Uterus (tissue), 4 donors: Measurements from ENCODE around the gene VMP1. TPM values are rescaled to one million over a fixed set of nuclear protein-coding genes. Genes with fewer than 3 reads are reported as not detected.

ENCODE experiments used
- DNase-seq, 2 donors: peaks; one replicate each; pipeline ENCODE4 v3.0.0-alpha.2; 2019 to 2020
- H3K27ac ChIP-seq, 2 donors: fragments of 200-600 bp; sonication (generic); 1 replicate in 1 of 2; 2 replicates in 1 of 2; pipeline ENCODE4 v1.5.1; 2016 to 2018
- H3K27me3 ChIP-seq, 2 donors: fragments of 200-600 bp; sonication (generic); one replicate each; pipeline ENCODE4 v1.5.1; 2018 to 2019; ENCODE audit warnings: control low read depth in 1 of 2
- H3K36me3 ChIP-seq, 2 donors: fragments of 200-600 bp; sonication (generic); one replicate each; pipeline ENCODE4 v1.5.1; 2019; ENCODE audit warnings: control low read depth in 1 of 2
- H3K4me1 ChIP-seq, 2 donors: fragments of 200-600 bp; sonication (generic); one replicate each; pipeline ENCODE4 v1.5.1; 2018 to 2019; ENCODE audit warnings: control low read depth in 1 of 2
- H3K4me3 ChIP-seq, 2 donors: fragments of 200-600 bp; sonication (generic); 1 replicate in 1 of 2; 2 replicates in 1 of 2; pipeline ENCODE4 v1.5.1; 2018 to 2019; ENCODE audit warnings: mild to moderate bottlenecking in 1 of 2
- H3K9me3 ChIP-seq, 2 donors: fragments of 200-600 bp; sonication (generic); one replicate each; pipeline ENCODE4 v1.5.1; 2019; ENCODE audit warnings: control low read depth in 1 of 2
- POLR2A ChIP-seq, 2 donors: fragments of 450-650 bp; IDR thresholded peaks; one replicate each; pipeline ENCODE4 v1.6.1; 2016; ENCODE audit warnings: antibody characterized with exemption in 2 of 2, mild to moderate bottlenecking in 1 of 2, moderate library complexity in 1 of 2
- intact Hi-C: fragments of 100-400 bp; cut with DNase I; formaldehyde crosslinking; loops from one replicate; pipeline ENCODE4 v1.15.1; 2023; ENCODE audit warnings: low total_unique reads
- total RNA-seq, 4 donors: library from RNA; depleted of rRNA in 3 of 4; stranded (reverse); fragments of >200 nt in 3 of 4; gene quantifications; one replicate each; pipeline versions ENCODE4 v1.1.0 to v1.2.4, GENCODE V29; 2014 to 2023
- TF ChIP-seq, protein P1 (sequence below), 4 experiments: fragments of 200-600 bp in 2 of 4; fragments of 450-650 bp in 2 of 4; sonication (generic) in 2 of 4; IDR thresholded peaks; one replicate each; pipeline ENCODE4 v1.5.1; 2016 to 2019; ENCODE audit warnings: antibody characterized with exemption in 4 of 4, mild to moderate bottlenecking in 2 of 4, moderate library complexity in 1 of 4
- donor health status: DM: yes; HTN: yes; CAD: no.

Gene VMP1
- total RNA-seq, 4 donors from 2014 or later: 92.7 to 251 (median 150) TPM

DNA sequence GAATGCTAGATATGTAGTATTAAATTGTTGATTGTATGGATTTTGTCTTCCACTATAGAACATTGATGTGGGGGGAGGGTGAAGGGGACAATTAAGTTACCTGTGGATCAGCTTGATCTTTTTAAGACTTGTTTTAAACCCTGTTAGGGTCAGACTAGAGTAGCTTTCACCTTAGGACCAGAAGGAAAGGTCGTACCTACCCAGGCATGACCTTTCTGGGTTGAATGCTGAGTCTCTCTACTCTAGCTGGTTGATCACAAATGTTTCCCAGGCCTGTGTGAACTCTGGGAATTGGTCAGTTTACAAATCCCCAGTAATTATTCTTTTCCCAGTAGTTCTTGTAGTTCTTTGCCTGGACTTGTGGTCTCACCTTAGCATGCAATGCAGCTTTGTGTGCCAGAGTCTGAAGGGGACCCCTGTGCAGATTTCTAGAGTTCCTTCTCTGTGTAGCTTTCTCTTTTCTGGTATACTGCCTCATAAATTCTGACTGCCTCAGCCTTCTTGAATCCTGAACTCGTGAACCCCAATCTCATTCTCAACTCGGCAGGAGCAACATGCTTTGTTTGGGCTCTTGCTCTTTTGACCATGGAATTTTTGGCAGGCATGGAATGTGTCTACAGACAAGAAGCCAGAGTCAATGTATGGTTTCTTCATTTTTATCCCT is 54.1 kb downstream of the VMP1 start:
- H3K4me1 ChIP-seq: no peaks in the 10 kb centered on the region
- no peak overlapping the region for H3K4me3 ChIP-seq
- no peaks in the 10 kb centered on the region for H3K27me3 ChIP-seq
- no peak for DNase-seq
- no peaks in the 10 kb centered on the region for H3K36me3 ChIP-seq
- H3K27ac ChIP-seq: no peak overlapping the region
- no peaks in the 10 kb centered on the region for H3K9me3 ChIP-seq
- intact Hi-C loops: no loop called here
- TF ChIP-seq, protein P1, sequence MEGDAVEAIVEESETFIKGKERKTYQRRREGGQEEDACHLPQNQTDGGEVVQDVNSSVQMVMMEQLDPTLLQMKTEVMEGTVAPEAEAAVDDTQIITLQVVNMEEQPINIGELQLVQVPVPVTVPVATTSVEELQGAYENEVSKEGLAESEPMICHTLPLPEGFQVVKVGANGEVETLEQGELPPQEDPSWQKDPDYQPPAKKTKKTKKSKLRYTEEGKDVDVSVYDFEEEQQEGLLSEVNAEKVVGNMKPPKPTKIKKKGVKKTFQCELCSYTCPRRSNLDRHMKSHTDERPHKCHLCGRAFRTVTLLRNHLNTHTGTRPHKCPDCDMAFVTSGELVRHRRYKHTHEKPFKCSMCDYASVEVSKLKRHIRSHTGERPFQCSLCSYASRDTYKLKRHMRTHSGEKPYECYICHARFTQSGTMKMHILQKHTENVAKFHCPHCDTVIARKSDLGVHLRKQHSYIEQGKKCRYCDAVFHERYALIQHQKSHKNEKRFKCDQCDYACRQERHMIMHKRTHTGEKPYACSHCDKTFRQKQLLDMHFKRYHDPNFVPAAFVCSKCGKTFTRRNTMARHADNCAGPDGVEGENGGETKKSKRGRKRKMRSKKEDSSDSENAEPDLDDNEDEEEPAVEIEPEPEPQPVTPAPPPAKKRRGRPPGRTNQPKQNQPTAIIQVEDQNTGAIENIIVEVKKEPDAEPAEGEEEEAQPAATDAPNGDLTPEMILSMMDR (IDR thresholded peaks at IDR 0.05): no peak
- TF ChIP-seq POLR2A (IDR thresholded peaks at IDR 0.05): no peak

DNA sequence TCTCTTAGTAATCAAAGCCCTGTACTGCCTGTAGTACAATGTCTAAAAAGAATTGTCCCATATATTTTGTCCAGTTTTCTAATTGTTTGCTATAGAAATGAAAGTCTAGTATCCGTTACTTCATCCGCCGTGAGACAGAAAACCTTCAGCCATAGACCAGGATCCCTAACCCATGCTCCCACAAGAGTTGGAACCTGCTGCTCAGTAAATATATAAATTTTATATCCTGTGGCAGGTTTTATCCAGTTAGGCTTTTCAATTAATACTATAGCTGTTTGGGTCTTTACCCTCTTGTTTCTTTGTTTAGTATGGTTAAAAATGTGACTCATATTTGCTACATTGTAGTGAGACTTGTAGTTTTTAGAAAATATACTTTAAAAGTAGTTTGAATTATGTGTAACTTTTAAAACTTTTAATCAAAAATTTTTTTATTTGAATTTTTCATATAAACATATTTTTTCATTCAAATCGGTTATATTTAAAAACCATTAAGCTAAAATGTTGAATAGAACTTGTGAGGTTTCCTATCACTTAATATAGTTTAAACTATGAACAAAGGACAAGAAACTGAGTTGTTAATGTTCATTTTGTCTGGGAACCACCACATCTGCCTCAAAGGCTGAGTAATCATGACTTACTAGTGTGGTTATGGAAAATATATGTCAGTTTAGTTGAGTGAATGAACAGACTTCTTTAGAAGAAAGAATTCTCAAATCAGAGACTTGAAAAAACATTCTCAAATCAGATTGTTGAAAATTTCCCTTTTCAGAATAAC is 54.8 kb downstream of the VMP1 start:
- Histone ChIP-seq H3K4me1 (no peaks in the 10 kb centered on the region), H3K27ac (no peak overlapping the region), H3K4me3 (no peak overlapping the region), H3K9me3 (no peaks in the 10 kb centered on the region), H3K36me3 (no peaks in the 10 kb centered on the region), H3K27me3 (no peaks in the 10 kb centered on the region)
- TF ChIP-seq, protein P1 (IDR thresholded peaks at IDR 0.05): no peak
- TF ChIP-seq POLR2A (IDR thresholded peaks at IDR 0.05): no peak
- DNase-seq: no peak
- intact Hi-C loops: no loop called here

DNA sequence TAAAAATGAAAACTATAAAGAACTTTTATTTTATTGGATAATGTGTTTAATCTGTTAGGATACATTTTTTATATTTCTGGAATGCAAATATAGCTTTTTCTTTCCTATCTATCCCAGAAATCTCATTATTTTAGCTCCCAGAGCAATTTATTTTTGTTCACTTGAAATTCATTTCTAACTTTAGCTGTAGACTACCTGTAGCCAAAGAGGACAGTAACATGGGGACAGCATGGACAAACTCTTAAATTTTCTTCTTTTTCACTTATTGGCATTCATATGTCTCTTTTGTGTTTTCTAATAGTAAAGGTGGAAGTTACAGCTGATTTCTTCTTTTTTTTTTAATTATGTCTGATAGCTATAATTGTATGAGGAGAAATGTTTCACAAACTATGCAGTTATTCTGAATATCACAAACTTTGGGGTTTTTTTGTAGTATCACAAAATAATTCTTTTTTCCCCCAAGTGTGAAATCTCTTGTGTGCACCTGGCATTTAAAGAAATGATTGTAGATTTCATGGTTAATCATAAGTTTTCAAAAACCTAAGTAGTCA is 55.4 kb downstream of the VMP1 start:
- intact Hi-C loops: no loop called here
- Histone ChIP-seq H3K4me3 (no peak overlapping the region), H3K4me1 (no peaks in the 10 kb centered on the region), H3K9me3 (no peaks in the 10 kb centered on the region), H3K27ac (no peak overlapping the region), H3K27me3 (no peaks in the 10 kb centered on the region), H3K36me3 (no peaks in the 10 kb centered on the region)
- TF ChIP-seq, protein P1 (IDR thresholded peaks at IDR 0.05): no peak
- no peak for TF ChIP-seq POLR2A (IDR thresholded peaks at IDR 0.05)
- DNase-seq: no peak

DNA sequence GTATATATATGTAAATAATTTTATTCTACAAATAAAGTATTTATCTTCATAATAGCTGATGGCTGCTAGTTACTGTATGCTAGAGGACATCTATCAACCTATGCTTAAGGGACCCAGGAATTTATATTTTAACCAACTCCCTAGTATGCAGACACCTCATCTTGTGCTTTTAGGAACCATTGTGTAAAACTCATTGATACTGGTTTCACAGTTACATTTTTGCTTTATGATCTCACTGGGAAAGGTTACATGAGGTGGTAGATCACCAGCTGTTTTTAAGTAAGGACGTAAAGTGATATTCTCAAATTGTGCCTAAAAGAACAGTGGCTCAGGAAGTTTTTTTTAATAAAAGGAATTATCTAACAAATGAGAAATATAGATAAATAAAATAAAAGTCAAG is 56.4 kb downstream of the VMP1 start:
- no peaks in the 10 kb centered on the region for H3K27me3 ChIP-seq
- no peaks in the 10 kb centered on the region for H3K36me3 ChIP-seq
- no peaks in the 10 kb centered on the region for H3K9me3 ChIP-seq
- intact Hi-C loops: no loop called here
- no peak overlapping the region for H3K27ac ChIP-seq
- DNase-seq: no peak
- no peaks in the 10 kb centered on the region for H3K4me1 ChIP-seq
- no peak for TF ChIP-seq POLR2A (IDR thresholded peaks at IDR 0.05)
- TF ChIP-seq, protein P1 (IDR thresholded peaks at IDR 0.05): no peak
- H3K4me3 ChIP-seq: no peak overlapping the region

DNA sequence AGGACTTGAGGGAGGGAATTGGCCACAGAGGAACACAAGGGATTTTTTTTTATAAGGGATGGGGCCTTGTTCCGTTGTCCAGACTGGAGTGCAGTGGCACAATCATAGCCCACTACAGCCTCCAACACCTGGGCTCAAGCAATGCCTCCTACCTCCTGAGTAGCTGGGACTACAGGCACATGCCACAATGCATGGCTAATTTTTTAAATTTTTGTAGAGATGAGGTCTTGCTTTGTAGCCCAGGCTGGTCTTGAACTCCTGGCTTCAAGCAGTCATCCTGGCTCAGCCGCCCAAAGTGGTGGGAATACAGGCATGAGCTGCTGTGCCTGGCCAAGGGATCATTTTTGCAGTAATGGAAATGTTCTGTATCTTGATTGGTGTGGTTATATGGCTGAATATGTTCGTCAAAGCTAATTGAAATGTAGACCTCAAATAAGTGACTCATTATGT is 56.9 kb downstream of the VMP1 start:
- Histone ChIP-seq H3K36me3 (no peaks in the 10 kb centered on the region), H3K4me1 (no peaks in the 10 kb centered on the region), H3K4me3 (no peak overlapping the region), H3K27ac (no peak overlapping the region), H3K9me3 (no peaks in the 10 kb centered on the region), H3K27me3 (no peaks in the 10 kb centered on the region)
- intact Hi-C loops: no loop called here
- TF ChIP-seq, protein P1 (IDR thresholded peaks at IDR 0.05): no peak
- TF ChIP-seq POLR2A (IDR thresholded peaks at IDR 0.05): no peak
- no peak for DNase-seq
